Natural killer cell (primary cell): ENCODE results near the gene SRXN1. TPM values are rescaled to one million over a fixed set of nuclear protein-coding genes. Genes with fewer than 3 reads are reported as not detected.

Source experiments
- ATAC-seq, 3 donors: fragments of 150-1000 bp in 2 of 3; fragments of 200-7000 bp in 1 of 3; cut with Tn5 transposase; 1 replicate in 1 of 3; 2 replicates in 2 of 3; pipeline ENCODE4 v1.10.0; 2021; ENCODE audit warnings: mild to moderate bottlenecking in 2 of 3, moderate library complexity in 2 of 3
- DNase-seq, 2 donors: peaks; one replicate each; pipeline versions ENCODE4 v3.0.0 to v3.0.0-alpha.2; 2013 to 2021; ENCODE audit warnings: mixed read lengths in 1 of 2
- H3K27ac ChIP-seq: one replicate; pipeline ENCODE4 v1.5.1; 2013; ENCODE audit warnings: mild to moderate bottlenecking, low read length
- H3K27me3 ChIP-seq: one replicate; pipeline ENCODE4 v1.6.1; 2013; ENCODE audit warnings: low read length; ENCODE audit not compliant: control insufficient read depth, insufficient read depth
- H3K36me3 ChIP-seq: one replicate; pipeline ENCODE4 v1.6.1; 2013; ENCODE audit warnings: low read length; ENCODE audit not compliant: control insufficient read depth, insufficient read depth
- H3K4me1 ChIP-seq: one replicate; pipeline ENCODE4 v1.6.1; 2013; ENCODE audit warnings: low read length; ENCODE audit not compliant: control insufficient read depth, insufficient read depth
- H3K4me3 ChIP-seq: one replicate; pipeline ENCODE4 v1.5.1; 2013; ENCODE audit warnings: low read length
- H3K9me3 ChIP-seq: one replicate; pipeline ENCODE4 v1.6.1; 2013; ENCODE audit warnings: low read length; ENCODE audit not compliant: control insufficient read depth, insufficient read depth
- H3K27ac Mint-ChIP-seq, 2 donors: one replicate each; pipeline ENCODE4 v1.8.0; 2022; ENCODE audit warnings: mild to moderate bottlenecking in 2 of 2, mixed read lengths in 2 of 2, moderate library complexity in 1 of 2
- H3K27me3 Mint-ChIP-seq, 2 donors: one replicate each; pipeline ENCODE4 v1.8.0; 2022; ENCODE audit warnings: low read depth in 2 of 2, mixed read lengths in 2 of 2
- H3K36me3 Mint-ChIP-seq: one replicate; pipeline ENCODE4 v1.8.0; 2022; ENCODE audit warnings: mixed read lengths
- H3K4me1 Mint-ChIP-seq, 2 donors: one replicate each; pipeline ENCODE4 v1.8.0; 2022; ENCODE audit warnings: mixed read lengths in 2 of 2
- H3K4me3 Mint-ChIP-seq: one replicate; pipeline ENCODE4 v1.8.0; 2022; ENCODE audit warnings: mild to moderate bottlenecking, moderate library complexity, mixed read lengths
- H3K9me3 Mint-ChIP-seq, 2 donors: one replicate each; pipeline ENCODE4 v1.8.0; 2022; ENCODE audit warnings: mixed read lengths in 2 of 2
- WGBS: methylation state at CpG from one replicate; pipeline ENCODE4 v1.1.7; 2013; ENCODE audit warnings: missing lambda C conversion rate; ENCODE audit not compliant: insufficient coverage; 5-methylcytosine and 5-hydroxymethylcytosine counted together
- intact Hi-C: fragments of 100-400 bp; cut with micrococcal nuclease; formaldehyde crosslinking; loops from one replicate; pipeline ENCODE4 v1.14.2; 2022
- total RNA-seq, 4 donors: library from RNA; stranded (reverse); fragments of 120-200 nt in 1 of 4; gene quantifications; one replicate each; pipeline versions ENCODE4 v1.2.3 to v1.2.4, GENCODE V29; 2013 to 2022
- TF ChIP-seq, protein P1 (sequence below): fragments of 200-600 bp; IDR thresholded peaks from one replicate; pipeline ENCODE4 v1.8.0; 2022; ENCODE audit warnings: antibody characterized with exemption

SRXN1 gene
- 10 to 100 TPM in 2 of 3 donors, 1 to 10 TPM in 1; 9.1 to 16.7 (median 11.6) TPM for total RNA-seq
- 15.2 TPM for total RNA-seq (2013)

GRCh38 chr20:653110-653589 is at the start of gene SRXN1:
Gene SRXN1, minus strand, starts transcription at chr20:653200. Its CDS starts 15 bp downstream, at chr20:653185.
- Mint-ChIP-seq H3K9me3 (no peaks in the 10 kb centered on the region), H3K36me3 (no peaks in the 10 kb centered on the region), H3K4me3 (peak within 1 kb of the TSS; percentile 85), H3K27me3 (peaks cover 11 to 16% of the 10 kb centered on the region in 2 donors), H3K4me1 (peaks cover 39 to 48% of the 10 kb centered on the region in 2 donors), H3K27ac (peak within 1 kb of the TSS; percentile 68 to 76)
- peak within 1 kb of the TSS; percentile 60 for H3K27ac ChIP-seq
- H3K36me3 ChIP-seq: peaks cover 3% of the 10 kb centered on the region
- DNase-seq (peak; percentile 83 to 85), ATAC-seq (peak; percentile 93 to 97 (median 94))
- under 1% methylated on average over 74 of the region's 74 CpGs for WGBS
- peaks cover 22% of the 10 kb centered on the region for H3K4me1 ChIP-seq
- no peaks in the 10 kb centered on the region for H3K27me3 ChIP-seq
- TF ChIP-seq, protein P1, sequence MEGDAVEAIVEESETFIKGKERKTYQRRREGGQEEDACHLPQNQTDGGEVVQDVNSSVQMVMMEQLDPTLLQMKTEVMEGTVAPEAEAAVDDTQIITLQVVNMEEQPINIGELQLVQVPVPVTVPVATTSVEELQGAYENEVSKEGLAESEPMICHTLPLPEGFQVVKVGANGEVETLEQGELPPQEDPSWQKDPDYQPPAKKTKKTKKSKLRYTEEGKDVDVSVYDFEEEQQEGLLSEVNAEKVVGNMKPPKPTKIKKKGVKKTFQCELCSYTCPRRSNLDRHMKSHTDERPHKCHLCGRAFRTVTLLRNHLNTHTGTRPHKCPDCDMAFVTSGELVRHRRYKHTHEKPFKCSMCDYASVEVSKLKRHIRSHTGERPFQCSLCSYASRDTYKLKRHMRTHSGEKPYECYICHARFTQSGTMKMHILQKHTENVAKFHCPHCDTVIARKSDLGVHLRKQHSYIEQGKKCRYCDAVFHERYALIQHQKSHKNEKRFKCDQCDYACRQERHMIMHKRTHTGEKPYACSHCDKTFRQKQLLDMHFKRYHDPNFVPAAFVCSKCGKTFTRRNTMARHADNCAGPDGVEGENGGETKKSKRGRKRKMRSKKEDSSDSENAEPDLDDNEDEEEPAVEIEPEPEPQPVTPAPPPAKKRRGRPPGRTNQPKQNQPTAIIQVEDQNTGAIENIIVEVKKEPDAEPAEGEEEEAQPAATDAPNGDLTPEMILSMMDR: peak; percentile 64
- intact Hi-C loops: loop anchor here (5.0 kb wide), 1 partner anchor 179 kb away; the partner anchor contains the start of gene FAM110A
- peak within 1 kb of the TSS; percentile 59 for H3K4me3 ChIP-seq
- H3K9me3 ChIP-seq: no peaks in the 10 kb centered on the region

- Histone ChIP-seq H3K4me3 (no peak overlapping the region), H3K36me3 (no peaks in the 10 kb centered on the region), H3K4me1 (no peaks in the 10 kb centered on the region), H3K9me3 (no peaks in the 10 kb centered on the region), H3K27me3 (no peaks in the 10 kb centered on the region), H3K27ac (no peak overlapping the region)
- Mint-ChIP-seq H3K27ac (no peak overlapping the region), H3K4me1 (no peaks in the 10 kb centered on the region), H3K36me3 (no peaks in the 10 kb centered on the region), H3K4me3 (no peak overlapping the region), H3K9me3 (no peaks in the 10 kb centered on the region), H3K27me3 (peaks cover 4 to 7% of the 10 kb centered on the region in 2 donors)
- TF ChIP-seq, protein P1: no peak
- 79% methylated on average over 6 of the region's 6 CpGs for WGBS
- intact Hi-C loops: no loop called here
- DNase-seq: no peak
- no peak for ATAC-seq
Observed at GRCh38 chr20:701401-702129, 48.6 kb upstream of the SRXN1 start.

DNA sequence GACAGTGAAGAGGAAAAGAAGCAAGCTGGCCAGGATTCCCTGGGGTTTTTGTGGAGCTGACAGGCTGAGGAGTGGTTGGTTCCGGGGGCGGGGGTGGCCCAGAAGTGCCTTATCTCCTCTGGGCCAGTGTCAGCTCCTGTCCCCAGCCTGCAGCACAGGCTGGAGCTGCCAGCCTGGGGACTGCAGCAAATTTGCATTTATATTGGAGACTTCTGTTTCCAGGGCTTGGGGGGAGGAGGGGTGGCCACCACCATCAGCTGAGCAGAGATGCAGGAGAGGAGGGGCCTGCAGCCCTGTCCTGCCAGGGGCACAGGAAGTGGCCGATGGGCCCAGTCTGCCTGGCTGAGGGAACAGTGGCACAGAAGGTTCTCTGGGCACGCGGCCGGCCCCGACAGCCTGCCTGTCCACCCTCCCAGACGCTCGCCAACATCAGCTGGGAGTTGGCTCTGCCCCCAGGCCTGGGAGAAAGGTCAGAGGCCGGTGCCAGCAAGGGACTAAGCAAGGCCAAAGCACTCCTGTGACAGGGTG is 46.9 kb upstream of the SRXN1 start:
- Histone ChIP-seq H3K27ac (no peak overlapping the region), H3K27me3 (no peaks in the 10 kb centered on the region), H3K4me3 (no peak overlapping the region), H3K36me3 (no peaks in the 10 kb centered on the region), H3K9me3 (no peaks in the 10 kb centered on the region), H3K4me1 (no peaks in the 10 kb centered on the region)
- ATAC-seq (no peak), DNase-seq (no peak)
- no peaks in the 10 kb centered on the region for H3K4me1 Mint-ChIP-seq
- no peak overlapping the region for H3K27ac Mint-ChIP-seq
- H3K9me3 Mint-ChIP-seq: no peaks in the 10 kb centered on the region
- WGBS: 77% methylated on average over 10 of the region's 10 CpGs
- intact Hi-C loops: no loop called here
- TF ChIP-seq, protein P1: no peak
- no peaks in the 10 kb centered on the region for H3K36me3 Mint-ChIP-seq
- H3K4me3 Mint-ChIP-seq: no peak overlapping the region
- peaks cover 0 to 8% of the 10 kb centered on the region in 2 donors for H3K27me3 Mint-ChIP-seq
